Stimulated activated CD4-positive, alpha-beta T cell treated with anti-CD3 and anti-CD28 coated beads, Interleukin-4, amount 100 ng/mL, for 4 hours (primary cell): Measurements from ENCODE around the gene CCS.
"Not testable (repeated sequence)": the region's sequence is repeated elsewhere in the genome, so short reads cannot be mapped to it uniquely, and the experiment has no call there.

Experiments used
- DNase-seq, 2 experiments: peaks; one replicate each; pipeline ENCODE4 v3.0.0-alpha.2; 2020

CCS gene

GRCh38 chr11:66595245-66595904, 2.4 kb downstream of the CCS start:
- no peak for DNase-seq

DNA sequence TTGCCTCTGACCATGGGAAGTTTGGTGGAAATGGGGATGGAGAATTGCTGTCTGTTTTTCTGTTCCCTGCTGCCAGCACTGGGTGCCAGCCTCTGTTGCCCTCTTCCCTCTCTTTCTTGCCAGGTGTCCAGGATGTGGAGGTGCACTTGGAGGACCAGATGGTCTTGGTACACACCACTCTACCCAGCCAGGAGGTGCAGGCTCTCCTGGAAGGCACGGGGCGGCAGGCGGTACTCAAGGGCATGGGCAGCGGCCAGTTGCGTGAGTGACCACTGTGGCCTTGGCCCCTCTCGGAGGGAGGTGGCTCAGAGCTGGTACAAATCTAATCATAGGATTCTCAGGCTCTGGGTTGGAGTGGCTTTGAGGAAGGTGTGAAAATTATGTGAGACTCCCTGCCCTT, 6.0 kb downstream of the CCS start:
- DNase-seq, result no peak

DNA sequence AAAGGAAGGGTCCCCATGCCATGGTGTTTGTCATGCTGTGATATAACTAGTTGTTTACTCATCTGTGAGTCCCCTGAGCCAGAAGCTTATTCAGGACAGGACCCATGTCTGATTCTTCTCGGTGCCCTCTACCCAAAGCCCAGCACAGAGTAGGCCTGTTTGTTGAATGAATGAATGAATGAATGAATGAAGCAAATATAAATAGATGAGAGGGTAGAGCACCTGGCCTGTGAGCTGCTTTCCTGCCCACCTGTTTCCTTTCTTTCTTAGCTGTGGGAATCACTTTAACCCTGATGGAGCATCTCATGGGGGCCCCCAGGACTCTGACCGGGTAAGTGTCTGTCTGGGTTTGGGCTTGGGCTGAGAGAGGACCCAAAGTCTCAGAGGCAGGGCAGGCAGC, 7.2 kb downstream of the CCS start:
- no peak for DNase-seq

- DNase-seq, result no peak
Observed at GRCh38 chr11:66600631-66601233, 7.7 kb downstream of the CCS start.

GRCh38 chr11:66603072-66603471, 10.1 kb downstream of the CCS start:
- DNase-seq, result no peak

DNA sequence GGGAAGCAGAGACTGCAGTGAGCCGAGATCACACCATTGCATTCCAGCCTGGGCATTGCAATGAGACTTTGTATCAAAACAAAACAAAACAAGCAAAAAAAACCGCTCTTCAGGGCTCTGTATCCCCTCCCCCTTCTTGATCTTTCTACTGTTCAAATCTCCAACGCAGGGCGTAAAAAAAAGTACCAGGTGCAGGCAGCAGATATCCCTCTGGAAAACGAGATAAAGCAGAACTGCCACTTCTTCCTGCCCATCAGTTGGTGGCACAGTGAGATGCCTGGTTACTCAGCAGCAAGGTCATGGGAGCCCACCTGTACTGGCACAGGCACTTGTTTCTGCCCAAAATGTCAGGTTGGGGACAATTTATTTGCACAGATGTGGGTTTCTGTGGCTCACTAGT, 11.2 kb downstream of the CCS start:
- no peak for DNase-seq

- not testable (repeated sequence) for DNase-seq
Observed at GRCh38 chr11:66606608-66607007, 13.6 kb downstream of the CCS start.

GRCh38 chr11:66607126-66607834, 14.3 kb downstream of the CCS start:
- DNase-seq, result no peak

DNA sequence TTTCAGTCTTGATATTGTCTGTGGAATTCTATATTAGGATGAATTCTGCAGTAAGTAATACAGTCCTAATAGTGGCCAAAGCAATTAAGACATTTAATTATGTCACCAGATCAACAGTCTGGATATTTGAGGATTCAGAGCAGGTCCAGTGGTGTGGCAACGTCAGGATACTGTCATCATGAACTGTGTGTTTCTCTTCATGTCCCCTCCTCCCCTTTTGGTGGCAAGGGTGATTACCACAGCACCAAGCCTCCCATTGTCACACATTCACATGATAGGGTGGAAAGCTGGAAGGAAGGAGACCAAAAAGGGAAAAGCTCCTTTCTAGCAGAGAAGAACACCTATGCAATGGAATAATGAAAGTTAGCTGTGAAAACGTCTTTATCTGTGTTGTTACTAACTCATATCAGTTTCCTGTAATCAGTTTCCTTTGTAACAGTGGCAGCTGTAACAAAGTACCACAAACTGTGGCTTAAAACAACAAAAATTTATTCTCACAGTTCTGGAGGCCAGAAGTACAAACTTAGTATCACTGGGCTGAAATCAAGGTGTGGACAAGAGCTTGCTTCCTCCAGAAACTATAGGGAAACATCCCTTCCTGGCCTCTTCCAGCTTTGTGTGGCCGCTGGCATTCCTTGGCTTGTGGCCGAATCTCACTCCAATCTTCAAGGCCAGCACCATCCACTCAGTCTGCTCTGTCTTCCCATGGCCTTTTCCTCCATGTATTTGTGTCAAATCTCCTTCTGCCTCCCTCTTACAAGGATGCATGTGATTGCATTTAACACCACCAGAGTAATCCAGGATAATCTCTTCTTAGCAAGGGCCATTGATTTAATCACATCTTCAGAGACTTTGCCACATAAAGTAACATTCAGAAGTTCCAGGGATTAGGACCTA, 17.0 kb downstream of the CCS start:
- no peak for DNase-seq

DNA sequence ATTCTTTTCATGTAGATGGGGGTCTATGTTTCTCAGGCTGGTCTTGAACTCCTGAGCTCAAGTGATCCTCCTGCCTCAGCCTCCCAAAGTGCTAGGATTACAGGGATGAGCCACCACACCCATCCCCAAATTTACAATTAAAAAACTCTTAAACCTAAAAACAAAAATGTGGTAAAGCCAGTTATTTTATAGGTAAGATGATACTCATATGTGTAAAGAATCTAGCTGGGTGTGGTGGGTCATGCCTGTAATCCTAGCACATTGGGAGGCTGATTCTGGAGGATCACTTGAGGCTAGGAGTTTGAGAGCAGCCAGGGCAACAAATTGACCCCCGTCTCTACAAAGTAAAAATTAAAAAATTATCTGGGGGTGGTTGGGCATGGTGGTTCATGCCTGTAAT, 19.5 kb downstream of the CCS start:
- no peak for DNase-seq

DNA sequence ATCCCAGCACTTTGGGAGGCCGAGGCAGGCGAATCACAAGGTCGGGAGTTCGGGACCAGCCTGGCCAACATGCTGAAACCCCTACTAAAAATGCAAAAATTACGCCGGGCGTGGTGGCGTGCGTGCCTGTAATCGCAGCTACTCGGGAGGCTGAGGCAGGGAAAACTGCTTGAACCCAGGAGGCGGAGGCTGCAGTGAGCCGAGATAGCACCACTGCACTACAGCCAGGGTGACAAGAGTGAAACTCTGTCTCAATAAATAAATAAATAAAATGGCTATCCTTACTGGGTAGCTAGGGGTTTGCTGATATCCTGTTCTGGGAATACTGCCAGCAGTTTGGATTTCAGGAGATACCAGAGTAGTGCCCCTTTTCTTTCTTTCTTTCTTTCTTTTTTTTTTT, 21.1 kb downstream of the CCS start:
- no peak for DNase-seq

DNA sequence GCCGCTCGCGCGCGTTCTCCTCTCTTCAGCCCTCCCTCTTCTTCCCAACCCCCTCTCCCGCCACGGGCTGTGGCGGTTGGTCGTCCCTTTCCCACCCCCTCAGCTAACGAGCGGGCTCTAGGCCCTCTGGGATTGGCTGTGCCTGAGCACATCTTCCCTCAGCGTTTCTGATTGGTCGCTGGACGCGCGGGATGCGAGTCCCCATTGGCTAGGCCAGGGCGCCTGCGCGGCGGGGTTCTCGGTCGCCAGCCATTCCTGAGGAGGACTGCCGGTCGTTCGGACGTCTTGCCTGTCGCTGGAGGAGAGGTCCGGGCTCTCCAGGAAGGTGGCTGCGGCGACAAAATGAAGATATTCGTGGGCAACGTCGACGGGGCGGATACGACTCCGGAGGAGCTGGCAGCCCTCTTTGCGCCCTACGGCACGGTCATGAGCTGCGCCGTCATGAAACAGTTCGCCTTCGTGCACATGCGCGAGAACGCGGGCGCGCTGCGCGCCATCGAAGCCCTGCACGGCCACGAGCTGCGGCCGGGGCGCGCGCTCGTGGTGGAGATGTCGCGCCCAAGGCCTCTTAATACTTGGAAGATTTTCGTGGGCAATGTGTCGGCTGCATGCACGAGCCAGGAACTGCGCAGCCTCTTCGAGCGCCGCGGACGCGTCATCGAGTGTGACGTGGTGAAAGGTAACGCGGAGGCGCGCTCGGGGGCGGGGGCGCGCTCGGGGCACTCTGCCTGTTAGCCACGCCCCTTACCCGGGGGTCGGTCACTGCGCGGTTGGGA, 23.6 kb downstream of the CCS start, which contains the start of gene RBM14:
Gene RBM14, plus strand, starts transcription at position 252 of the 776 bp plus-strand sequence. Its CDS starts 91 bp downstream, at position 343.
- peak; percentile 96 to 99 for DNase-seq

- no peak for DNase-seq
Observed at GRCh38 chr11:66617155-66617834, 24.3 kb downstream of the CCS start.

DNA sequence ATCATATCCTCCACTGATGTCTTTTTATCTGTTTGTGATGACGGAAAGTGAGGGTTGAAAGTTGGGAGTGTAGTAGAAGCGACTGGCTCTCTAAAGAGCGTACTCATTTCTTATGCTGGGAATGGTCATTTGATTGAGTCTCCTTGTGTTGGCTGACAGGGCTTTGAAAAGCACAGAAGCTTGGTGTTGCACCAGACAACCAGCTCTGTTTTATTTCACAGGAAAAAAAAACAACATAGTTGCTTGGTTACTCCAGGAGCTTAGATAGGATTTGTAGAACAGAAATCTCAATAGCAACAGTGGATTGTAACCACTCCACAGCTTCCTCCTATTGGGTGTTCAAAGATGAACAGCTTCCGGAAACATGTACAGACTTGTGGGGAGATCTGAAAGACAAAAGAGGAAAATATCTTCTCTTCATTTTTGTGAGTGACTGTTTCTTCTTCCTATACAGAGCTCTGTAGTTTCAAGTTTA, 26.1 kb downstream of the CCS start:
- DNase-seq, result no peak

GRCh38 chr11:66624450-66624849, 31.5 kb downstream of the CCS start:
- DNase-seq, result no peak

DNA sequence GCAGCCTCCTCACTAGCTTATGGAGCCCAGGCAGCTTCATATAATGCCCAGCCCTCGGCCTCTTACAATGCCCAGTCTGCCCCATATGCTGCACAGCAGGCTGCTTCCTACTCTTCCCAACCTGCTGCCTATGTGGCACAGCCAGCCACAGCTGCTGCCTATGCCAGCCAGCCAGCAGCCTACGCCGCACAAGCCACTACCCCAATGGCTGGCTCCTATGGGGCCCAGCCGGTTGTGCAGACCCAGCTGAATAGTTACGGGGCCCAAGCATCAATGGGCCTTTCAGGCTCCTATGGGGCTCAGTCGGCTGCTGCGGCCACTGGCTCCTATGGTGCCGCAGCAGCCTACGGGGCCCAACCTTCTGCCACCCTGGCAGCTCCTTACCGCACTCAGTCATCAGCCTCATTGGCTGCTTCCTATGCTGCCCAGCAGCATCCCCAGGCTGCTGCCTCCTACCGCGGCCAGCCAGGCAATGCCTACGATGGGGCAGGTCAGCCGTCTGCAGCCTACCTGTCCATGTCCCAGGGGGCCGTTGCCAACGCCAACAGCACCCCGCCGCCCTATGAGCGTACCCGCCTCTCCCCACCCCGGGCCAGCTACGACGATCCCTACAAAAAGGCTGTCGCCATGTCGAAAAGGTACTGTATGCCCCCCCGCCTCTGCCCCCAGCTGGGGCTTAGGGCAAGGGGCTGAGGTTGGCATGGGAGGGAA, 32.2 kb downstream of the CCS start:
- DNase-seq, result no peak

DNA sequence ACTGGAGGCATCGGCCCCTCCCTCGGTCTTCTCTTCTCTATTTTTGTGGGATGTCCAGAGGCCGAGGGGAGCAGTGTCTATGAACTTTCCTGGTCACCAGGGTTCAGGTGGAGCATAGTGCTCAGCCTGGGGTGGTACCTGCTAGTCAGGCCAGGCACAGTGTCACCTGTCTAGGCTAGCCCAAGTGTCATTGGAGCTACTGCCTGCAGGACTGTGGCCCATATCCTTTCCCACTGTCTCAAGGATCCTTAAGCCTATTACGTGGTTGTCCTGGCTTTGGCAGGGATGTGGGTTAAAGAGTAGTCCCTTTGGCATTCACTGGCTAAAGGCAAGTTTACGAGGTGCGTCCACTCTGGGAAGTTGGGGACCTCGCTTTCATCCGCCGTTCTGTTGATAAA, 32.8 kb downstream of the CCS start:
- no peak for DNase-seq

DNA sequence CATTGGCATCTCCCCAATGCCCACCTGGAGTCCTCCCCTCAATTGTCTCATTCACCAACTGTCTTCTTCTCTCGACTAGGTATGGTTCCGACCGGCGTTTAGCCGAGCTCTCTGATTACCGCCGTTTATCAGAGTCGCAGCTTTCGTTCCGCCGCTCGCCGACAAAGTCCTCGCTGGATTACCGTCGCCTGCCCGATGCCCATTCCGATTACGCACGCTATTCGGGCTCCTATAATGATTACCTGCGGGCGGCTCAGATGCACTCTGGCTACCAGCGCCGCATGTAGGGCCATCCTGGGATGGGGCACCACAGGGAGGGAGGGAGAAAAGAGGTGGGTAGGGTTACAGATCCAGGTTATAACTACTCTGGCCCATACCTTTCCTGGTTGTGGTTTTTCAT, 33.4 kb downstream of the CCS start:
- no peak for DNase-seq

GRCh38 chr11:66626926-66627325, 33.9 kb downstream of the CCS start:
- DNase-seq, result no peak

DNA sequence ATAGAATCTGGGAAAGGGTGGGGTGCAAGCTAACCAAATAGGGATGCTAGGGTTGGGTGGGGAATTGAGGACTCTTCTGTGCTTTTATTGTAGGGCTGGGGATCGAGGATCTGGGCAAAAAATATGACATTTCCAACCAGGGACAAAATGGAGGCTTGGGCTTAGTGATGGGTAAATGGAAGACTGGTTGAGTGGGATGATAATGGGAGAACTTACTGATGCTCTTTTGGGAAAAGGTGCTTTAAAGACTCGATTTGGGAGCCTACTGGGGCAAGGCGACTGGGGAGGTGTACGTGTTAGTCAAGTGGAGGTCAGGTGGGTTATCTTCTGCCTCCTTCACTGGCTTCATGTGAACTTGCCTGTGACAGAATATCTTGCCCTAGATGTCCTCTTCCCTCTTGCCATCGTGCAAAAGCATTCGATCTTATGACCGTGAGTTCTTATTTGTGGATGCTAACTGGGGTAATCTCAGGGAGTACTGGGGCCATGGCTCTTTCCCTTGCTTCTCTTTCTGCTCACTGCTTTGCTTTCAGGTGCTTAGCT, 35.1 kb downstream of the CCS start:
- no peak for DNase-seq

DNA sequence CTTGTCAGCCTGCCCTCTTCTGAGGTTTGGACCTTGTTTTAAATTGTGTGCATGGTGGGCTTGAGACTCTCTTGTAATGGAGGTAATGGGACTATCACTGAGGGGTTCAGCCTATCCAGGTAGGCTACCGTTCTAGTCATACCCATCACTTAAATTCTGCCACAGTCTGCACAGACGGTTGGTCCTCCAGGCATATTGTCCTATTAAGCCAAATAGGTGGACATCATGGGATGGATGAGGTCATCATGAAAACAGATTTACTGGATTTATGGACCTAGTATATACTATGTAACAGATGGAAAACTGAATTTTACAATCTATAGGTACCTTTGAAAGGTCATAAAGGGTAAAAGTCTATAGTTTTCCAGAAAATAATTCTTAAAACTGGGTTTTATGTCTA, 36.4 kb downstream of the CCS start:
- no peak for DNase-seq
